ENCODE measurements around the gene SNAP91. TPM values are rescaled to one million over a fixed set of nuclear protein-coding genes. Genes with fewer than 3 reads are reported as not detected.

SNAP91 gene
- total RNA-seq, 1 donor, result 0.72 TPM

DNA sequence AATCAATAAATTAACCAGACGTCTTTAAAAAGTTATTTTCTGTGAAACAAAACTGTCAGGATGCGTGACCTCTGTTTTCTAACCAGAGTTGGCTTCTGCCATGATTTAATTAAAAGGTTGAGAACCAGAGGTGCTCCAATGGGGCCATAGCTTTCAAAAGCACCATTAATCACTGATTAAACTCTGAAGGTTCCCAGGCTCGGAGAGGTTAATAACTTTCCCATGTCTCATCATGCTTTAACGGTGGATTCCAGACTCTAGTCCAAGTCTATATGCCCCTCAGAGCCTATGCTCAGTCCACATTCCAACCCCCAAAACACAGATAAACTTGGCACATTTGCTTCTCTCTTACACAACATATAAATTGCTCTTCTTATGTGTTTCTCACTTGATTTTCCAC, 95.5 kb downstream of the SNAP91 start:
- H3K27ac ChIP-seq (ENCODE audit: low read depth, low read length), result no peak overlapping the region
- H3K36me3 ChIP-seq (ENCODE audit: insufficient read depth, low read length), result no peaks in the 10 kb centered on the region
- no peak overlapping the region for H2AFZ ChIP-seq (ENCODE audit: low read length)
- TF ChIP-seq, protein P1, sequence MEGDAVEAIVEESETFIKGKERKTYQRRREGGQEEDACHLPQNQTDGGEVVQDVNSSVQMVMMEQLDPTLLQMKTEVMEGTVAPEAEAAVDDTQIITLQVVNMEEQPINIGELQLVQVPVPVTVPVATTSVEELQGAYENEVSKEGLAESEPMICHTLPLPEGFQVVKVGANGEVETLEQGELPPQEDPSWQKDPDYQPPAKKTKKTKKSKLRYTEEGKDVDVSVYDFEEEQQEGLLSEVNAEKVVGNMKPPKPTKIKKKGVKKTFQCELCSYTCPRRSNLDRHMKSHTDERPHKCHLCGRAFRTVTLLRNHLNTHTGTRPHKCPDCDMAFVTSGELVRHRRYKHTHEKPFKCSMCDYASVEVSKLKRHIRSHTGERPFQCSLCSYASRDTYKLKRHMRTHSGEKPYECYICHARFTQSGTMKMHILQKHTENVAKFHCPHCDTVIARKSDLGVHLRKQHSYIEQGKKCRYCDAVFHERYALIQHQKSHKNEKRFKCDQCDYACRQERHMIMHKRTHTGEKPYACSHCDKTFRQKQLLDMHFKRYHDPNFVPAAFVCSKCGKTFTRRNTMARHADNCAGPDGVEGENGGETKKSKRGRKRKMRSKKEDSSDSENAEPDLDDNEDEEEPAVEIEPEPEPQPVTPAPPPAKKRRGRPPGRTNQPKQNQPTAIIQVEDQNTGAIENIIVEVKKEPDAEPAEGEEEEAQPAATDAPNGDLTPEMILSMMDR (IDR thresholded peaks at IDR 0.05; ENCODE audit: extremely low read depth, low read depth, low read length), result no peak
- no peaks in the 10 kb centered on the region for H4K20me1 ChIP-seq (ENCODE audit: insufficient read depth, low read length)
- no peak for DNase-seq (ENCODE audit: insufficient read length, low spot score, missing footprints)
- no peaks in the 10 kb centered on the region for H3K79me2 ChIP-seq (ENCODE audit: insufficient read depth, low read length)
- H3K9me3 ChIP-seq (ENCODE audit: low read depth, low read length), result no peaks in the 10 kb centered on the region
- H3K4me2 ChIP-seq (ENCODE audit: insufficient read depth, low read length), result no peak overlapping the region
- H3K27me3 ChIP-seq (ENCODE audit: insufficient read depth, low read length), result no peaks in the 10 kb centered on the region
- H3K4me1 ChIP-seq (ENCODE audit: insufficient read depth, low read length), result no peaks in the 10 kb centered on the region
- H3K4me3 ChIP-seq (ENCODE audit: insufficient read depth, low read length), result no peak overlapping the region

DNA sequence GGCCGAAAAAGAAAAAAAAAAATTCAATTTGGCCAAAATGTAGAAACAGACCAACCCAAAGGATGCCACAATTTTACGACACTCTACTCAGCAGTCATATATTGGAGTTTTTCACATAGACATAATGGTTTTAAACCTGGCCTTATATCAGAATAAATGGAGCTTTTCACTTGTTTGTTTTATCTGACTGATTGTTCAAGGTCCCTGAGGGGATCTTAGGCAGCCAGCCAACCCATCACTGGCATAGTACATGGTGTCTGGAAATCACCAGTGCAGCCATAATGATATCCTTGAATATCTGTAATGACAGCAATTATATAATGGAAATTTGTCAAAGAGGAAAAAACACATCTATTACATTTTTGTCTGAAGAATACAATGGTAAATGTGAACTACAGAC, 99.7 kb downstream of the SNAP91 start:
- Histone ChIP-seq H3K27me3 (ENCODE audit: insufficient read depth, low read length) (no peaks in the 10 kb centered on the region), H4K20me1 (ENCODE audit: insufficient read depth, low read length) (no peaks in the 10 kb centered on the region), H3K36me3 (ENCODE audit: insufficient read depth, low read length) (no peaks in the 10 kb centered on the region), H3K27ac (ENCODE audit: low read depth, low read length) (no peak overlapping the region), H3K4me2 (ENCODE audit: insufficient read depth, low read length) (no peak overlapping the region), H3K79me2 (ENCODE audit: insufficient read depth, low read length) (no peaks in the 10 kb centered on the region), H3K4me3 (ENCODE audit: insufficient read depth, low read length) (no peak overlapping the region), H2AFZ (ENCODE audit: low read length) (no peak overlapping the region), H3K4me1 (ENCODE audit: insufficient read depth, low read length) (no peaks in the 10 kb centered on the region), H3K9me3 (ENCODE audit: low read depth, low read length) (no peaks in the 10 kb centered on the region)
- TF ChIP-seq, protein P1 (IDR thresholded peaks at IDR 0.05; ENCODE audit: extremely low read depth, low read depth, low read length), result no peak
- no peak for DNase-seq (ENCODE audit: insufficient read length, low spot score, missing footprints)

DNA sequence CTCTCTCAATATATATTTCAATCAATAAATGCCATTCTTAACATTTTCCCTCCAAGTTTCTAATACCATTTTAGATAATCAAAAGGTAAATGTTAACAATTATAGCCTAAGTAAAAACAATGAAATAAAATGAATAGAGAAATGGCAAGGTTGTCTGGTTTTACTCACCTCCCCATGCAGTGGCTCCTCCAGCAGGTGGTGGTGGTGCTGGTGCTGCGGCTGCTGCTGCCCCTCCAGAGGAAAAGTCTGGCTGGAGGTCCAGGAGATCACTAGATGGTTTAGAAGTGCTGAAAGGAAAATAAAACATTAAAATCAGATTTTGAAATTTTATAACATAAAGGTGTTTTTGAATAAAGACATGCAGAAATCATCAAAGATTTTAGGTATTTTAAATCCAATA, 103.4 kb downstream of the SNAP91 start:
- no peak for DNase-seq (ENCODE audit: insufficient read length, low spot score, missing footprints)
- Histone ChIP-seq H3K79me2 (ENCODE audit: insufficient read depth, low read length) (no peaks in the 10 kb centered on the region), H2AFZ (ENCODE audit: low read length) (no peak overlapping the region), H4K20me1 (ENCODE audit: insufficient read depth, low read length) (no peaks in the 10 kb centered on the region), H3K36me3 (ENCODE audit: insufficient read depth, low read length) (no peaks in the 10 kb centered on the region), H3K9me3 (ENCODE audit: low read depth, low read length) (no peaks in the 10 kb centered on the region), H3K27ac (ENCODE audit: low read depth, low read length) (no peak overlapping the region), H3K27me3 (ENCODE audit: insufficient read depth, low read length) (no peaks in the 10 kb centered on the region), H3K4me2 (ENCODE audit: insufficient read depth, low read length) (no peak overlapping the region), H3K4me1 (ENCODE audit: insufficient read depth, low read length) (peaks cover 2% of the 10 kb centered on the region), H3K4me3 (ENCODE audit: insufficient read depth, low read length) (no peak overlapping the region)
- TF ChIP-seq, protein P1 (IDR thresholded peaks at IDR 0.05; ENCODE audit: extremely low read depth, low read depth, low read length), result no peak

DNA sequence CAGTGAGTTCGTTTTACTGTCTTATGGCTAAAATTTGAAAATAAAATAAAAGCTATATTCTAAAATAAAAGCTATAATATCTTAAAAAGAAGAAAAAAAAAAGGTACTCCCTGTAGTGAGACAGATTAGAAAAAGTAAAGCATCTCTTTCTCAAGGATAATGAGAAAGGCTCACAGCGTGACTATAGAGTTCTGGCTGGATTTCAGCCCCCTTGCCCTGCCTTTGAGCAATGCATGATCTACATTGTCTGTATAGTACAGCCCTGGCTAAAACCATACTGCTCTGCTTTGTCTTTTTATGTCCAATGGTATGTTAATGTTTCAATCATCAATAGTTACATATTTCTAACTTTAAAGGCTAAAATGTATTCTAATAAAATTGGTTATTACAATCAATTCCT, 105.3 kb downstream of the SNAP91 start:
- DNase-seq (ENCODE audit: insufficient read length, low spot score, missing footprints), result no peak
- peaks cover 2% of the 10 kb centered on the region for H3K4me1 ChIP-seq (ENCODE audit: insufficient read depth, low read length)
- H3K79me2 ChIP-seq (ENCODE audit: insufficient read depth, low read length), result no peaks in the 10 kb centered on the region
- no peak overlapping the region for H2AFZ ChIP-seq (ENCODE audit: low read length)
- H4K20me1 ChIP-seq (ENCODE audit: insufficient read depth, low read length), result no peaks in the 10 kb centered on the region
- no peak overlapping the region for H3K4me3 ChIP-seq (ENCODE audit: insufficient read depth, low read length)
- H3K36me3 ChIP-seq (ENCODE audit: insufficient read depth, low read length), result no peaks in the 10 kb centered on the region
- no peak overlapping the region for H3K27ac ChIP-seq (ENCODE audit: low read depth, low read length)
- TF ChIP-seq, protein P1 (IDR thresholded peaks at IDR 0.05; ENCODE audit: extremely low read depth, low read depth, low read length), result no peak
- no peaks in the 10 kb centered on the region for H3K9me3 ChIP-seq (ENCODE audit: low read depth, low read length)
- H3K4me2 ChIP-seq (ENCODE audit: insufficient read depth, low read length), result no peak overlapping the region
- no peaks in the 10 kb centered on the region for H3K27me3 ChIP-seq (ENCODE audit: insufficient read depth, low read length)
